GM12878 (cell line): ENCODE results near the gene TP63. TPM values are rescaled to one million over a fixed set of nuclear protein-coding genes. Genes with fewer than 3 reads are reported as not detected.
A peak's percentile ranks its signal among the peaks of the same experiment; 100 is the strongest.

Experiments used
- ASH2L ChIP-seq: fragments of 300-600, 200-600 bp; sonication (generic); IDR thresholded peaks from 2 replicates; pipeline ENCODE4 v1.6.1; 2017; ENCODE audit warnings: low read depth, mild to moderate bottlenecking, borderline replicate concordance
- ATF2 ChIP-seq: IDR thresholded peaks from 2 replicates; pipeline ENCODE4 v1.6.1; 2012; ENCODE audit warnings: low read length, inconsistent platforms
- BRCA1 ChIP-seq: IDR thresholded peaks from 2 replicates; pipeline ENCODE4 v1.6.1; 2011; ENCODE audit warnings: low read depth, low read length, improper control_type of control experiment
- CBX5 ChIP-seq: sonication (generic); IDR thresholded peaks from 2 replicates; pipeline ENCODE4 v1.6.1; 2016; ENCODE audit warnings: low read depth, moderate library complexity, mild to moderate bottlenecking, inconsistent platforms
- CREM ChIP-seq: IDR thresholded peaks from 2 replicates; pipeline ENCODE4 v1.6.1; 2014; ENCODE audit warnings: antibody characterized with exemption, low read depth
- HDAC6 ChIP-seq: fragments of 200-600 bp; sonication (generic); IDR thresholded peaks from one replicate; pipeline ENCODE4 v1.8.0; 2017; ENCODE audit warnings: antibody characterized with exemption; ENCODE audit not compliant: unreplicated experiment
- IKZF2 ChIP-seq, 2 experiments: fragments of 450-650 bp; IDR thresholded peaks; 2 replicates each; pipeline ENCODE4 v1.6.1; 2017; ENCODE audit warnings: mild to moderate bottlenecking in 2 of 2, moderate library complexity in 2 of 2
- KLF5 ChIP-seq: fragments of 450-650 bp; IDR thresholded peaks from 2 replicates; pipeline ENCODE4 v1.6.1; 2014; ENCODE audit warnings: mild to moderate bottlenecking; ENCODE audit not compliant: partially characterized antibody
- LARP7 ChIP-seq: fragments of 450-650 bp; IDR thresholded peaks from 2 replicates; pipeline ENCODE4 v1.6.1; 2017; ENCODE audit warnings: mild to moderate bottlenecking
- MAX ChIP-seq: IDR thresholded peaks from 2 replicates; pipeline ENCODE4 v1.6.1; 2012; ENCODE audit warnings: low read depth, low read length, improper control_type of control experiment
- MXI1 ChIP-seq: fragments of 150-350 bp; IDR thresholded peaks from 2 replicates; pipeline ENCODE4 v1.6.1; 2011; ENCODE audit warnings: low read depth, mild to moderate bottlenecking, inconsistent platforms, low read length, improper control_type of control experiment
- MYB ChIP-seq: fragments of 150-350 bp; IDR thresholded peaks from 2 replicates; pipeline ENCODE4 v1.6.1; 2014; ENCODE audit warnings: mild to moderate bottlenecking, low read depth, low read length, borderline replicate concordance
- NBN ChIP-seq: fragments of 450-650 bp; IDR thresholded peaks from 2 replicates; pipeline ENCODE4 v1.6.1; 2016
- NFYA ChIP-seq: IDR thresholded peaks from 2 replicates; pipeline ENCODE4 v1.6.1; 2011; ENCODE audit warnings: low read depth, mild to moderate bottlenecking, low read length, improper control_type of control experiment, borderline replicate concordance
- NR2C1 ChIP-seq: fragments of 450-650 bp; IDR thresholded peaks from 2 replicates; pipeline ENCODE4 v1.6.1; 2017; ENCODE audit warnings: antibody characterized with exemption, mild to moderate bottlenecking, moderate library complexity
- RELB ChIP-seq: fragments of 450-650 bp; IDR thresholded peaks from 2 replicates; pipeline ENCODE4 v1.6.1; 2017; ENCODE audit warnings: low read depth, mild to moderate bottlenecking, moderate library complexity
- RUNX3 ChIP-seq: IDR thresholded peaks from 2 replicates; pipeline ENCODE4 v1.6.1; 2012; ENCODE audit warnings: low read length, inconsistent platforms
- SMAD1 ChIP-seq: fragments of 450-650 bp; IDR thresholded peaks from 2 replicates; pipeline ENCODE4 v1.6.1; 2018; ENCODE audit warnings: mild to moderate bottlenecking, low read depth; ENCODE audit not compliant: partially characterized antibody
- TCF12 ChIP-seq: IDR thresholded peaks from 2 replicates; pipeline ENCODE4 v1.6.1; 2011; ENCODE audit warnings: low read depth, mild to moderate bottlenecking, low read length
- TCF3 ChIP-seq: IDR thresholded peaks from 2 replicates; pipeline ENCODE4 v1.6.1; 2012; ENCODE audit warnings: low read depth, mild to moderate bottlenecking, low read length, borderline replicate concordance; ENCODE audit not compliant: insufficient read depth
- ZBED1 ChIP-seq: IDR thresholded peaks from 2 replicates; pipeline ENCODE4 v1.6.1; 2016; ENCODE audit warnings: borderline replicate concordance
- ZNF622 ChIP-seq: fragments of 450-650 bp; IDR thresholded peaks from 2 replicates; pipeline ENCODE4 v1.6.1; 2017; ENCODE audit warnings: mild to moderate bottlenecking, inconsistent platforms
- ZZZ3 ChIP-seq: IDR thresholded peaks from 2 replicates; pipeline ENCODE4 v1.6.1; 2011; ENCODE audit warnings: low read depth; ENCODE audit not compliant: control insufficient read depth, insufficient read length
- polyA plus RNA-seq, 11 experiments: library from polyadenylated mRNA; depleted of rRNA in 4 of 11; unstranded in 6 of 11; stranded (reverse) in 5 of 11; fragments of >200 nt; fragmentation: Nextera tagmentation in 4 of 11; fragmentation: Illumina TruSeq in 1 of 11; extraction: Ambion mirVana in 4 of 11; extraction: Trizol in 1 of 11; gene quantifications; 1 replicate in 1 of 11; 2 replicates in 10 of 11; pipeline versions ENCODE4 v1.2.1 to v1.2.3, GENCODE V29; 2011 to 2016; ENCODE audit warnings: inconsistent platforms in 2 of 11, missing spikeins in 2 of 11, low read depth in 1 of 11
- total RNA-seq, 4 experiments: library from RNA; depleted of rRNA in 3 of 4; stranded (reverse); fragments of >200 nt in 3 of 4; fragmentation: Illumina TruSeq in 1 of 4; extraction: Trizol in 1 of 4; gene quantifications; 2 replicates each; pipeline versions ENCODE4 v1.2.1 to v1.2.3, GENCODE V29; 2013 to 2021
- TF ChIP-seq, protein P1 (sequence below): fragments of 450-650 bp; IDR thresholded peaks from 2 replicates; pipeline ENCODE4 v1.6.1; 2017; ENCODE audit warnings: mild to moderate bottlenecking, moderate library complexity
- TF ChIP-seq, protein P2 (sequence below): fragments of 450-650 bp; IDR thresholded peaks from 2 replicates; pipeline ENCODE4 v1.6.1; 2016; ENCODE audit warnings: mild to moderate bottlenecking

Gene TP63
- total and polyA plus RNA-seq, 10 of the 15 experiments (the other 5 are each of a cell fraction or from before 2014, with no cell fraction given): 1.4 to 10.8 (median 6.2) TPM

DNA sequence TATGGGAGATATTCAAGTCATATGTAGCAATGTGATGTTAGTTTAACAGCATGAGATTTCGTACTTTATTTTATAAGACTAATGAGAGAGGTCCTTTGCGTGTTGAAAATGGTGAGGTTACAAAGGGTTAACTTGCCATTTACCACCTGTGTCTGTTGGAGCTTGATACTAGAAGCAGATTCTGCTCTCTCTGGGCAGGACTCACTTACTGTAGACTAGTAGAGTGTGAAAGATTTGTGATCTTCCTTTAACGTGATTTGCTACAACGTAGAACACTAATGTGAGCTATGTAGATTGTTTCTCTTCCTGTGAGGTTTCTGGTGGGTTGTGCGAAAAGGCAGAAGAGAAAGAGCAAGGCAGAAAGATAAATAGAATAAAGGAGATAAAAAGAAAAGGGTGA lies 1.1 kb downstream of the TP63 start (continued):
- TF ChIP-seq RELB: no peak
- TF ChIP-seq ZZZ3: no peak
- peak; percentile 22; the same call in 1 of the 2 replicates for TF ChIP-seq NBN
- 0 out of 2 replicates have a peak, but pooled peaks have one; percentile 39 for TF ChIP-seq TCF12
- no peak for TF ChIP-seq IKZF2 (IDR thresholded peaks at IDR 0.05)
- TF ChIP-seq CBX5: no peak
- TF ChIP-seq BRCA1: no peak
- TF ChIP-seq LARP7: no peak
- TF ChIP-seq, protein P1, sequence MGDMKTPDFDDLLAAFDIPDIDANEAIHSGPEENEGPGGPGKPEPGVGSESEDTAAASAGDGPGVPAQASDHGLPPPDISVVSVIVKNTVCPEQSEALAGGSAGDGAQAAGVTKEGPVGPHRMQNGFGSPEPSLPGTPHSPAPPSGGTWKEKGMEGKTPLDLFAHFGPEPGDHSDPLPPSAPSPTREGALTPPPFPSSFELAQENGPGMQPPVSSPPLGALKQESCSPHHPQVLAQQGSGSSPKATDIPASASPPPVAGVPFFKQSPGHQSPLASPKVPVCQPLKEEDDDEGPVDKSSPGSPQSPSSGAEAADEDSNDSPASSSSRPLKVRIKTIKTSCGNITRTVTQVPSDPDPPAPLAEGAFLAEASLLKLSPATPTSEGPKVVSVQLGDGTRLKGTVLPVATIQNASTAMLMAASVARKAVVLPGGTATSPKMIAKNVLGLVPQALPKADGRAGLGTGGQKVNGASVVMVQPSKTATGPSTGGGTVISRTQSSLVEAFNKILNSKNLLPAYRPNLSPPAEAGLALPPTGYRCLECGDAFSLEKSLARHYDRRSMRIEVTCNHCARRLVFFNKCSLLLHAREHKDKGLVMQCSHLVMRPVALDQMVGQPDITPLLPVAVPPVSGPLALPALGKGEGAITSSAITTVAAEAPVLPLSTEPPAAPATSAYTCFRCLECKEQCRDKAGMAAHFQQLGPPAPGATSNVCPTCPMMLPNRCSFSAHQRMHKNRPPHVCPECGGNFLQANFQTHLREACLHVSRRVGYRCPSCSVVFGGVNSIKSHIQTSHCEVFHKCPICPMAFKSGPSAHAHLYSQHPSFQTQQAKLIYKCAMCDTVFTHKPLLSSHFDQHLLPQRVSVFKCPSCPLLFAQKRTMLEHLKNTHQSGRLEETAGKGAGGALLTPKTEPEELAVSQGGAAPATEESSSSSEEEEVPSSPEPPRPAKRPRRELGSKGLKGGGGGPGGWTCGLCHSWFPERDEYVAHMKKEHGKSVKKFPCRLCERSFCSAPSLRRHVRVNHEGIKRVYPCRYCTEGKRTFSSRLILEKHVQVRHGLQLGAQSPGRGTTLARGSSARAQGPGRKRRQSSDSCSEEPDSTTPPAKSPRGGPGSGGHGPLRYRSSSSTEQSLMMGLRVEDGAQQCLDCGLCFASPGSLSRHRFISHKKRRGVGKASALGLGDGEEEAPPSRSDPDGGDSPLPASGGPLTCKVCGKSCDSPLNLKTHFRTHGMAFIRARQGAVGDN: no peak
- TF ChIP-seq ZNF622: no peak
- no peak for TF ChIP-seq ZBED1
- no peak for TF ChIP-seq CREM
- TF ChIP-seq HDAC6: no peak
- no peak for TF ChIP-seq KLF5
- no peak for TF ChIP-seq ASH2L
- peak; percentile 18; the same call in 1 of the 2 replicates for TF ChIP-seq TCF3
- TF ChIP-seq, protein P2, sequence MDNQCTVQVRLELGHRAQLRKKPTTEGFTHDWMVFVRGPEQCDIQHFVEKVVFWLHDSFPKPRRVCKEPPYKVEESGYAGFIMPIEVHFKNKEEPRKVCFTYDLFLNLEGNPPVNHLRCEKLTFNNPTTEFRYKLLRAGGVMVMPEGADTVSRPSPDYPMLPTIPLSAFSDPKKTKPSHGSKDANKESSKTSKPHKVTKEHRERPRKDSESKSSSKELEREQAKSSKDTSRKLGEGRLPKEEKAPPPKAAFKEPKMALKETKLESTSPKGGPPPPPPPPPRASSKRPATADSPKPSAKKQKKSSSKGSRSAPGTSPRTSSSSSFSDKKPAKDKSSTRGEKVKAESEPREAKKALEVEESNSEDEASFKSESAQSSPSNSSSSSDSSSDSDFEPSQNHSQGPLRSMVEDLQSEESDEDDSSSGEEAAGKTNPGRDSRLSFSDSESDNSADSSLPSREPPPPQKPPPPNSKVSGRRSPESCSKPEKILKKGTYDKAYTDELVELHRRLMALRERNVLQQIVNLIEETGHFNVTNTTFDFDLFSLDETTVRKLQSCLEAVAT: no peak
- TF ChIP-seq NFYA: no peak
- peak; percentile 43; the same call in 1 of the 2 replicates for TF ChIP-seq RUNX3
- TF ChIP-seq SMAD1: no peak
- TF ChIP-seq MYB: no peak
- TF ChIP-seq NR2C1: no peak
- TF ChIP-seq ATF2: 0 out of 2 replicates have a peak, but pooled peaks have one; percentile 13
- no peak for TF ChIP-seq MXI1
- TF ChIP-seq MAX: no peak
